GM19328 (cell line): ENCODE data around the gene C7orf33.
"Not testable (repeated sequence)": the region's sequence is repeated elsewhere in the genome, so short reads cannot be mapped to it uniquely, and the experiment has no call there.

Experiments used
- ATAC-seq: cut with Tn5 transposase; IDR thresholded peaks from one replicate; pipeline ENCODE4 v1.9.1; 2021; ENCODE audit warnings: mild to moderate bottlenecking, moderate library complexity; ENCODE audit not compliant: unreplicated experiment

The C7orf33 gene

DNA sequence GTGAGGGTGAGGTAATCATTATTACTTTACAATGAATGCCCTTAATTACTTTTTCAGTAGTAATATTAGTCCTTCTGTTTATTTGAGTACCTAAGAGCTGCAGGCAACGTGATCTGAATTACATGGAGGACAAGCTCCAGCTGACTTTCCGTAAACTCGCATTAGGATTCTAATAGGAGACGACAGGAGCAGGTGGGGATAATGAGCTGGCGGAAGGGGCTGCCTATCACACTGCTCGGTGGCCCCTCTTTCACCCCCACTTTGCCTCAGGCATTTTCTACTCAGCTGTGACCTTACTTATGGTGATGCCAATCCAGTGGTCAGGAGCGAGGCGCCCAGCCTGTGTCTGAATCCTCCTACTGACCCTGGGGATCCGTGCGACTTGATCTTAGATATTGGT is at the start of gene C7orf33:
Gene C7orf33 (plus strand): TSS at position 296 of the 400 bp plus-strand sequence. CDS start 160 bp downstream, outside the sequence.
- no peak for ATAC-seq

DNA sequence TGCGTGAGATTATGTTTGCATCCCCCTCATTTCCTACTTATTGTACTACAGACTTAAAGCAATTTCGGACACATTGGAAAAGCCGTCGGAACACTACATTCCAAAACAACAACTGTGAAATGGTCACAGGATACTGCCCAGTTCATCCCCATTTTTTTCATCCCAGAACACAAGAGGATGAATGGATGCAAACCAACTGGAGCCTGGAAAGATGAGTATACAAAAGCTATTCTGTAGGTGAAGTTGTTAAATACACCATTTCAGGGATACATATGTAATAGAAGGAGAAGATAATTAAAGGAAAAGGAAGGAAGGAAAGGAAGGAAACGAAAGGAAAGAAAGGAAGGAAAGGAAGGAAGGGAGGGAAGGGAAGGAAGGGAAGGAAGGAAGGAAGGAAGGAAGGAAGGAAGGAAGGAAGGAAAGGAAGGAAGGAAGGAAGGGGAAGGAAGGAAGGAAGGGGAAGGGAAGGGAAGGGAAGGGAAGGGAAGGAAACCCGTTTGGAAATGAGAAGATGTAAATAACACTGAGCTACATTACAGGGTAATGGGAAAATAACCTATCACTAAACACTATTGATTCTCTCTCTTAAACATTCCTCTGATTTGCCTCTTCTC is 48.6 kb upstream of the C7orf33 start:
- ATAC-seq: no peak

DNA sequence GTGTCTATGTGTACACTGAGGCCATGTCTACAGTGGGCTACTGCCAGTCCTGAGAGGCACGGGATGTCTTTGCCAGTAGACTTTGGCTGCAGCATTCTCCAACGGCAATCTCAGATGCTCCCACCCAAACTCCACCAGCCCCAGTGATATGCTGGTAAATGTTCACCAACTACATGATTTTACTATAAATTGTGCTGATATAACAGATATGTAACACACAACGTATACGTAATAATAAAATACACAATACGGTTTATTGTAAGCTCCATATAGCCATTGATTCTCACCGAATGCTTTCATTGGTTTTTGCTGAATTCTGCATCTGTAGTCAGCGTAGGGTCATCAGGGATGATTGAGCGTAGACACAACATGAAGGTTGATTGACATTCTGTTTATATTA is 47.3 kb upstream of the C7orf33 start:
- ATAC-seq: no peak

DNA sequence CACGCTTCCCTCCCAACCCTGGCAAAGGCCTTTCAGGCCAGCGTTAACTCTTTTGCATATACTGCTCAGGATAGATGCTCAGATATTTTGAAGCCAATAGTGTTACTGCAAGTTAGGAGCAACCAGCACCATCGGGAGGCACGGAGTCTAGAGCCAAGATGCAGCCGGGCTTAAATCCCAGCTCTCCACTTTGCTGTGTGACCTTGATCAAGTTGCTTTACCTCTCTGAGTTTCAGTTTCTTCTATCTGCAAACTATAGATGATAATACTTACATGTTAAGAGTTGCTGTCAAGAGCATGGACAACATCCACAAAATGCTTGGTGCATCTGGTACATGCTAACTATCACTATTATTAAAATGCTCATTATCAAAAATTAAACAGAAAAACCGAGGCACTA is 45.4 kb upstream of the C7orf33 start:
- no peak for ATAC-seq

DNA sequence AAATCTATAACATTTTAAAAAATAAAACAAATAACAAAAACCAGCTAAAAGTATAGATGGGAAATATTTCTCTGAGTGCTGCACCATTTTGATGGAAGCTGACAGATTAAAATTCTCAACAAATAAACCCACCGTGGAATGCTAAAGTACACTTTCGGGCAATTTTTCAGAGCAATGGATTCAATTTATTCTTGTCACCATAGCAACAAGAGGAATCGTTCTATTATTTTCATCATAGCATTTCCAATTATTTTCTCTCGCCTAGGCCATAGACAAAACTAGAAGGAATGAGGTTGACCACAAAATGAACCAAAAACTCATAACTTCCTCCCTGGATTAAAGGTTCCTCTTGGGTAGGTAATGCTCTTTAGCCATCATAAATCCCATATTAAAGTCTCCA is 44.6 kb upstream of the C7orf33 start:
- no peak for ATAC-seq

- no peak for ATAC-seq
Observed at GRCh38 chr7:148546857-148547256, 43.7 kb upstream of the C7orf33 start.

GRCh38 chr7:148547951-148548350 is 42.6 kb upstream of the C7orf33 start:
- ATAC-seq: no peak

DNA sequence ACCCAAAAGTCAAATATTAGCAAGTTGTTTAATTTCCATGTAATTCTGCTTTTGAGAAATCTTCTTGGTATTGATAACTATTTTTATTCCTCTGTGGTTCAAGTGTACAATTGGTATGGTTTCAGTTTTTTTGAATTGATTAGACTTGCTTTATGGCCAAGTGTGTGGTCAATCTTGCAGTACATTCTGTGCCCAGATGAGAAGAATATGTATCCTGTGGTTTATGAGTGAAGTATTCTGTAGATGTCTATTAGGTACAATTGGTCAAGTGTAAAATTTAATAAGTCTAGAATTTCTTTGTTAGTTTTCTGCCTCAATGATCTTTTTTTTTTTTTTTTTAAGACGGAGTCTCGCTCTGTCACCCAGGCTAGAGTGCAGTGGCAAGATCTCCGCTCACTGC is 36.6 kb upstream of the C7orf33 start:
- no peak for ATAC-seq

DNA sequence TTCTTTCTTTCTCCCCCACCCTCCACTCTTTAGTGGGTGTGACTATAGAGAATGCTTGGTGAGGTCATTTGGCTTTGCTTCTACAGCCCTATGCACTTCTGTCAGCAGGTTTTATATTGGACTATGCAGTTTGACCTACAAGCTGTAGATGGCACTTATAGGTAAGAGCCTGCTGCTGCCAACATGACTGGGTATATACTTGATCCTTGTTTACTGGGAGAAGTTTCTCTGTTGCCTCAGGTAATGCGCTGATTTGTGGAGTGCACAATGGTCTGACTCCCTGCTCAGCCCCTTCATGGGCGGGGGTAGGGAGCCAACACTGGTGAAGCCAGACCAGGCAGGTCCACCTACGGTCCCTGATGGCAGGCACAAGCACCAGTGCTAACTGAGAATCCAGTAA is 33.7 kb upstream of the C7orf33 start:
- no peak for ATAC-seq

DNA sequence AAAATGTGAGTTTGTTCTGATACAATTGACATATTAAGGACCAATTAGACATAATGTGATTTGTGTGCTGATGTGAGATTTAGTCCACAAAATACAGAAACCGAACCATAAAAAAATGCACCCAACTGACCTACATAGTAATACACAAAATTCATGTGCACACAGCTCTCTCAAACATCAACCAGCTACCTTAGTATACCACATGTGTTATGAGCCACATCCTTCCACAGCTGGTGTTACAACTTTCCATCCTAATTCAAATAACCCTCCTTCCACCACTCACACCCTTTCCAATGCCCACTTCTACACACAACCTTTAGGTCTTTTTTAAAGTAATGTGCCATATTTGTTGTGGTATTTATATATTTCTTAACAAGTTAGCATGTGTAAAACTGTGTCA is 31.7 kb upstream of the C7orf33 start:
- no peak for ATAC-seq

- no peak for ATAC-seq
Observed at GRCh38 chr7:148561099-148561498, 29.5 kb upstream of the C7orf33 start.

DNA sequence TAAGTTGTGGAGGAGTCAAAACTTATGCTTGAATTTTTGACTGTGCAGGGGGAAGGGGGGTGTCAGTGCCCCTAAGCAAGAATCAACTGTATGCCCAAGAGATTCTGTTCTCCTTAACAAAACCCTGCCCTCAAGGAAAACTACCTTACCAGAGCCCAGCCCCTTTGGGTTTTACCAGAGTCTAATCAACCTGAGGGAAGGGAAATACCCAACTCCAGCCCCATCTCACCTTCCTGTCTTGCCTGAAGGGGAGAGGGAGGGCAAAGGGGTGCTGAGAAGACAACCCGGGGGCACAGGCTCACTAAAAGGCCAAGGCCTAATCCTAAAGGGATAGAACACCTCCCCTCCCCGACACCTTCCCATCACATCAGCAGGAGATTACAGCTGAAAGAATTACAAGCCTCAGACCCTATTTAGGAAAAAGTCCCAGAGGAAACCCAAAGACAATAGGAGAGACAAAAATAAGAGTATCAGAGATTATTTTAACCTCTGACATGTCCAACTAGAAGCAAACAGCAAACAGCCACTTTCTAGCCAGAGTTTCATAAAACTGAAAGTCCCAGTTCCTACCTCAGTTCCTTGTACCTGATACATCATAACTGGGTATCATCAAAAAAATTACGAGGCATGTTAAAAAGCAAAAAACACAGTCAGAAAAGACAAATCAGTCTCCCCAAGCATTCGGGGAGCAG is 26.8 kb upstream of the C7orf33 start:
- peak; percentile 33 for ATAC-seq

- peak; percentile 56 for ATAC-seq
Observed at GRCh38 chr7:148564275-148564951, 26.2 kb upstream of the C7orf33 start.

GRCh38 chr7:148566736-148567135 is 23.8 kb upstream of the C7orf33 start:
- no peak for ATAC-seq

- ATAC-seq: no peak
Observed at GRCh38 chr7:148567524-148567923, 23.0 kb upstream of the C7orf33 start.

DNA sequence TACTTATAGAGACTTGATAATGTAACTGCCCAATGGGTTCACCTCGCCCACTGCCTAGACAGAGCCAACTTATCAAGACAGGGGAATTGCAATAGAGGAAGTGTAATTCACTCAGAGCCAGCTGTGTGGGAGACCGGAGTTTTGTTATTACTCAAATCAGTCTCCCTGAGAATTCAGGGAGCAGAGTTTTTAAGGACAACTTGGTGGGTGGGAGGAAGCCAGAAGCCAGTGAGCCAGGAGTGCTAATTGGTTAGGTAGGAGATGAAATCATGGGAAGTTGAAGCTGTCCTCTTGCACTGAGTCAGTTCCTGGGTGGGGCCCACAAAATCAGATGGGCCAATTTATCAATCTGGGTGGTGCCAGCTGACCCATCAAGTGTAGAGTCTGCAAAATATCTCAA is 20.1 kb upstream of the C7orf33 start:
- ATAC-seq: no peak

- not testable (repeated sequence) for ATAC-seq
Observed at GRCh38 chr7:148570973-148571372, 19.6 kb upstream of the C7orf33 start.

GRCh38 chr7:148571381-148571780 is 19.2 kb upstream of the C7orf33 start:
- ATAC-seq: no peak

DNA sequence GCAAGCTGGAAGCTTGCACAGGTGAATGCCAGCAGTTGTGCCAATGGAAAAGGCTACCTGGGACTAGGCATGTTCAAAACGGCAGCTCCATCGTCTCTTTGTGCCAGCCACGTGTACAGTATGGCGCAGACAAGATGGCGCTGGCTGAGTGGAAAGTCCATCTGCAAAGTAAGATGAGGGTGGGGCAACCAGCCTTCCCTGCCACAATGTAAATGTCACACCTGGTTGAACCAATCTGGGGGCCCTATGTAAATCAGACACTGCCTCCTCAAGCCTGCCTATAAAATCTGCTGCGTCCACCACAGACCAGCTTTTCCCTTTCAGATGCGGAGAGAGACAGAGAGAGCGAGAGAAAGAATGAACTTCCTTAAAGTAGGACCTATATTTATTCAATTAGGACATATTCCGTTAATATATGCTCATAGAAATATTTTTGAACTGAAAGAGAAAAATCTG is 18.5 kb upstream of the C7orf33 start:
- no peak for ATAC-seq

DNA sequence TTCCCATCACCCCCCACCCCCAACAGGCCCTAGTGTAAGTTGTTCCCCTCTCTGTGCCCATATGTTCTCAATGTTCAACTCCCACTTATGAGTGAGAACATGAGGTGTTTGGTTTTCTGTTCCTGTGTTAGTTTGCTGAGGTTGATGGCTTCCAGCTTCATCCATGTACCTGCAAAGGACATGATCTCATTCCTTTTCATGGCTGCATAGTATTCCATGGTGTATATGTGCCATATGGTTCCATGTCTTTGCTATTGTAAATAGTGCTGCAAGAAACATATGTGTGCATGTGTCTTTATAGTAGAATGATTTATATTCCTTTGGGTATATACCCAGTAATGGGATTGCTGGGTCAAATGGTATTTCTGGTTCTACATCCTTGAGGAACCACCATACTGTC is 17.0 kb upstream of the C7orf33 start:
- not testable (repeated sequence) for ATAC-seq

DNA sequence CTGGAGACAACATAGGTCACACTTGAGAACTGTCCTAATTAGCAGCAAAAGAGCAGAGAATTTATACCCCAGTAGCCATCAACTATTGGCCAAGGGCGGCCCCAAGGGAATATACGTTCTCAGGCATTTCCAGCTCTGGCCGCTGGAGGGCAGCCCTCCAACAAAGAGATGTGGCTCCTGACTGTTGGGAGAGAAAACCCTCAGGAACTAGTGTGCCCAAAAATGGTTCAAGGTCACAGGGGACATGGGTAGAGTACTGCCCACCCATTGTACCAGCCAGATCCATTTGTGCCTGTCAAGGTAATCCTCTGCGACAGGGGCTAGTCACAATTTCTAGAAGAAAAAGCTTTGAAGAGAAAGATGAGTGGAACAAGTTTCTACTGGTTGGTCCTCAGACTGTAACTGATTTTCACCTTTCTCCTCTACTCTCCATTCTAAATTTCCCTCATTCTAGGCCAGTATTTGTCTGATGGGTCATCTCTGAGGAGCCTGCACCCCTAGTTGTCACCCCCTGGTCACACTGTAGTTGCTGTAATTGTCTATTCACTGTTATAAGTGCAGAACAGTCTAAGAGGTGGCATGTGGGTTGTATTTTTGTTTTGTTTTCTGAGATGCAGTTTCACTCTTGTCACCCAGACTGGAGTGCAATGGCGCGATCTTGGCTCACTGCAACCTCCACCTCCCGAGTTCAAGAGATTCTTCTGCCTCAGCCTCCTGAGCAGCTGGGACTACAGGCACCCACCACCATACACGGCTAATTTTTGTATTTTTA is 14.7 kb upstream of the C7orf33 start:
- ATAC-seq: peak; percentile 89
